Right kidney (tissue), 1 donor: ENCODE results near the gene CERKL.

Experiments
- DNase-seq: peaks from one replicate; pipeline ENCODE4 v3.0.0-alpha.2; 2016

CERKL gene

GRCh38 chr2:181677912-181678586 lies 21.1 kb upstream of the CERKL start:
- peak; percentile 81 for DNase-seq

- no peak for DNase-seq
Measured at GRCh38 chr2:181675254-181675653, 18.3 kb upstream of the CERKL start.

GRCh38 chr2:181674461-181674860 lies 17.6 kb upstream of the CERKL start:
- no peak for DNase-seq

GRCh38 chr2:181673173-181673572 lies 16.3 kb upstream of the CERKL start:
- no peak for DNase-seq

- no peak for DNase-seq
Measured at GRCh38 chr2:181672255-181673008, 15.5 kb upstream of the CERKL start.

- no peak for DNase-seq
Measured at GRCh38 chr2:181670632-181671031, 13.7 kb upstream of the CERKL start.

- DNase-seq, result no peak
Measured at GRCh38 chr2:181667234-181667633, 10.3 kb upstream of the CERKL start.

- no peak for DNase-seq
Measured at GRCh38 chr2:181662287-181662686, 5.4 kb upstream of the CERKL start.

- no peak for DNase-seq
Measured at GRCh38 chr2:181660181-181660580, 3.3 kb upstream of the CERKL start.

- DNase-seq, result no peak
Measured at GRCh38 chr2:181658444-181658843, 1.5 kb upstream of the CERKL start.

- no peak for DNase-seq
Measured at GRCh38 chr2:181657379-181657778, 474 bp upstream of the CERKL start.

GRCh38 chr2:181655519-181655918 lies 1.4 kb downstream of the CERKL start:
- DNase-seq, result no peak

- no peak for DNase-seq
Measured at GRCh38 chr2:181649436-181649979, 7.4 kb downstream of the CERKL start.

GRCh38 chr2:181648478-181649155 lies 8.3 kb downstream of the CERKL start:
- no peak for DNase-seq

GRCh38 chr2:181646415-181646987 lies 10.4 kb downstream of the CERKL start:
- DNase-seq, result no peak

- no peak for DNase-seq
Measured at GRCh38 chr2:181643151-181643550, 13.8 kb downstream of the CERKL start.

GRCh38 chr2:181642086-181642485 lies 14.8 kb downstream of the CERKL start:
- no peak for DNase-seq

GRCh38 chr2:181639686-181640085 lies 17.2 kb downstream of the CERKL start:
- DNase-seq, result no peak

GRCh38 chr2:181632733-181633401 lies 24.0 kb downstream of the CERKL start:
- no peak for DNase-seq

GRCh38 chr2:181628590-181629585 lies 28.0 kb downstream of the CERKL start:
- no peak for DNase-seq

- no peak for DNase-seq
Measured at GRCh38 chr2:181627545-181627944, 29.4 kb downstream of the CERKL start.
